ENCODE results near the gene VAV1. TPM values are rescaled to one million over a fixed set of nuclear protein-coding genes. Genes with fewer than 3 reads are reported as not detected.
A peak's percentile ranks its signal among the peaks of the same experiment; 100 is the strongest.
"Not testable (repeated sequence)": the region's sequence is repeated elsewhere in the genome, so short reads cannot be mapped to it uniquely, and the experiment has no call there.

Gene VAV1
- total RNA-seq, 1 donor from 2014 or later = not detected

DNA sequence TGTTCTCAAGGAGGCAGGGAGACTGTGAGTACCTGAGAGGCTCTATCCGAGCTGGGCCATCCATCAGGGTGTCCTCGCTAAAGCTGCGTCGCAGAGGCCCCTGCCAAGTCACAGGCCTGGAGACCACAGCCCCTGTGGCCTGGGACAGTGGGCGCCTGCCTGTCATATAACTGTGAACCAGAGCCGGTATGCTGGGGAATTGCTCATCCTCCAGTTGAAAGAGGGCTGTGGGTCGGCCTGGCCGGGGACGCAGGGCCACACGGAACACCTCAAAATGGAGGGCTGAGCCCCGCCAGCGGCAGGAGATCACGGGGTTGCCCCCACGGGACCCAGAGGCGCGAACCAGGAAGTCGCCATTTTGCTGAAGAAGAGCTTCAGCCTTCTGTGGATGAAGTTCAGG lies 11.9 kb upstream of the VAV1 start:
- Mint-ChIP-seq H3K9me3 (ENCODE audit: unreplicated experiment) (no peaks in the 10 kb centered on the region), H3K36me3 (ENCODE audit: unreplicated experiment) (no peaks in the 10 kb centered on the region), H3K27ac (ENCODE audit: unreplicated experiment) (no peak overlapping the region), H3K27me3 (ENCODE audit: unreplicated experiment) (no peaks in the 10 kb centered on the region), H3K4me1 (ENCODE audit: low read depth, unreplicated experiment) (no peaks in the 10 kb centered on the region), H3K4me3 (ENCODE audit: unreplicated experiment) (no peak overlapping the region)
- no peak for DNase-seq
- TF ChIP-seq, protein P1, sequence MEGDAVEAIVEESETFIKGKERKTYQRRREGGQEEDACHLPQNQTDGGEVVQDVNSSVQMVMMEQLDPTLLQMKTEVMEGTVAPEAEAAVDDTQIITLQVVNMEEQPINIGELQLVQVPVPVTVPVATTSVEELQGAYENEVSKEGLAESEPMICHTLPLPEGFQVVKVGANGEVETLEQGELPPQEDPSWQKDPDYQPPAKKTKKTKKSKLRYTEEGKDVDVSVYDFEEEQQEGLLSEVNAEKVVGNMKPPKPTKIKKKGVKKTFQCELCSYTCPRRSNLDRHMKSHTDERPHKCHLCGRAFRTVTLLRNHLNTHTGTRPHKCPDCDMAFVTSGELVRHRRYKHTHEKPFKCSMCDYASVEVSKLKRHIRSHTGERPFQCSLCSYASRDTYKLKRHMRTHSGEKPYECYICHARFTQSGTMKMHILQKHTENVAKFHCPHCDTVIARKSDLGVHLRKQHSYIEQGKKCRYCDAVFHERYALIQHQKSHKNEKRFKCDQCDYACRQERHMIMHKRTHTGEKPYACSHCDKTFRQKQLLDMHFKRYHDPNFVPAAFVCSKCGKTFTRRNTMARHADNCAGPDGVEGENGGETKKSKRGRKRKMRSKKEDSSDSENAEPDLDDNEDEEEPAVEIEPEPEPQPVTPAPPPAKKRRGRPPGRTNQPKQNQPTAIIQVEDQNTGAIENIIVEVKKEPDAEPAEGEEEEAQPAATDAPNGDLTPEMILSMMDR (IDR thresholded peaks at IDR 0.05; ENCODE audit: partially characterized antibody, unreplicated experiment) = no peak

DNA sequence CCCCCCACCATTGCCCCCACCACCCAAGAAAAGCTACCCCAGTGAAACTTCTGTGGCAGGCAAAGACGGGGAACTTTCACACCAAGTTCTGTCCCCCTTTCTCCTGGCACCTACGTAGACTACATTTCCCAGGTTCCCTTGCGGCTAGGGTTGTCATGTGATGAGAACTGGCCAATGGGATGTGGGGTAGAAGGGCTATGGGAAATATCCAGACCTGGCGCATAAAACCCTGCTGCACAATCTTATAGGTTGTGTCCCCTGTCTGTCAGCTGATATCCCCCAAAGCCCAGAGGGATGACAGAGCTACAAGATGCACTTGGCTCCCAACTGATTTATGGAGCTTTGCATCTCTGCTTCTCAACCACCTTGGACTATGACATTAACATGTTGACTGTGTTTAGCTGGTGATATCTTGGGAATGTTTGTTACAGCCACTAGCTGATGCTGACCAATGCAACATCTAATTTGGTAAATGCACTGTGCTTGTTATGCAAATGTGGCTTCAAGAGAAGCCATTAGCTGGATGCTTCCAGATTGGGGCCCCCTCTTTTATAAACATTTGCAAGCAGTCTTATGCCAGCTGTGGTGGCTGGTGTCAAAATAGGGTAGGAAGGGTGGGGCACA lies 11.3 kb upstream of the VAV1 start:
- no peak for DNase-seq
- no peaks in the 10 kb centered on the region for H3K4me1 Mint-ChIP-seq (ENCODE audit: low read depth, unreplicated experiment)

DNA sequence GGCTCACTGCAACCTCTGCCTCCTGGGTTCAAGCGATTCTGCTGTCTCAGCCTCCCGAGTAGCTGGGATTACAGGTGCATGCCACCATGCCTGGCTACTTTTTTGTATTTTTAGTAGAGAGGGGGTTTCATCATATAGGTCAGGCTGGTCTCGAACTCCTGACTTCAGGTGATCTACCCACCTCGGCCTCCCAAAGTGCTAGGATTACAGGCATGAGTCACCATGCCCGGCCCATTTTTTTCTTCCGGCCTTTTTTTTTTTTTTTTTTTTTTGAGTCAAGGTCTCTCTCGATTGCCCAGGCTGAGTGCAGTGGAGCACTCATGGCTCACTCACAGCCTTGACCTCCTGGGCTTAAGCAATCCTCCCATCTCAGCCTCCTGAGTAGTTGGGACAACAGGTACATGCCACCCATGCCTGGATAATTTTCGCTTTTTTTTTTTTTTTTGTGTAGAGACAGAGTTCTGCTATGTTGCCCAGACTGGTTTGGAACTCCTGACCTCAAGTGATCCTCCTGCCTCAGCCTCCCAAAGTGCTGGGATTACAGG lies 10.2 kb upstream of the VAV1 start:
- not testable (repeated sequence) for H3K4me3 Mint-ChIP-seq (ENCODE audit: unreplicated experiment); H3K4me1 Mint-ChIP-seq (ENCODE audit: low read depth, unreplicated experiment); H3K27ac Mint-ChIP-seq (ENCODE audit: unreplicated experiment); H3K27me3 Mint-ChIP-seq (ENCODE audit: unreplicated experiment); DNase-seq; H3K9me3 Mint-ChIP-seq (ENCODE audit: unreplicated experiment); H3K36me3 Mint-ChIP-seq (ENCODE audit: unreplicated experiment)

More for the DNA sequence above, 11.3 kb upstream of the VAV1 start:
- peaks cover 2% of the 10 kb centered on the region for H3K27me3 Mint-ChIP-seq (ENCODE audit: unreplicated experiment)
- peaks cover 2% of the 10 kb centered on the region for H3K36me3 Mint-ChIP-seq (ENCODE audit: unreplicated experiment)
- H3K9me3 Mint-ChIP-seq (ENCODE audit: unreplicated experiment) = no peaks in the 10 kb centered on the region
- H3K4me3 Mint-ChIP-seq (ENCODE audit: unreplicated experiment) = no peak overlapping the region
- TF ChIP-seq, protein P1 (IDR thresholded peaks at IDR 0.05; ENCODE audit: partially characterized antibody, unreplicated experiment) = no peak
- no peak overlapping the region for H3K27ac Mint-ChIP-seq (ENCODE audit: unreplicated experiment)

DNA sequence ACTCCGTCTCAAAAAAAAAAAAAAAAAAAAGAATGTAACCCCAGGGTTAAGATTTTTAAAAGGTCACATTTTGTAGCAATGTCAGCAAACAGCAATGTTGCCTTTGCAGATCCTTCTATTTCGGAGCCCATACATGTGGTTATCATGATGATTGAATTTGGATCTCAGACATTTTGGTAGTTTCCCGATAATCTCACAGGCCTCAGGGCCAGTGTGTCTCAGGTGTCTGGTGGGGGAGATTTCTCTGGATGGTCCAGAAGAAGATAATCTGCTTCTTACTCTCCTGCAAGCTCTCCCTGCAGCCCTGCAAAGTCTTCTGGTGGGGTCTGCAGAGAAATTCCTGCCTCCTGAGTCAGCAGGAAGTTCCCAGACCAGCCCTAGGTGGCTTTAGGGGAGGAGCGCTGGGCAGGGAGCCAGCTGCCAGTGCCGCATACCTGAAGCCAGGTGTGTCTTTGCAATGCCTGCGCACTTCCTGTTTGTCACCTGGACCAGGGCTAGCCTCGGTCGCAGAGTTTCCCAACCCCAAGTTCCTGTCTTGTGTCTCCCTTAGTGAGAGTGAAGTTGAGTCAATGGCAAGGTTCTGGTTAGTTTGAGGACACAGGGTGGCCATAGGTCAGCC lies 6.7 kb upstream of the VAV1 start:
- peaks cover 4% of the 10 kb centered on the region for H3K36me3 Mint-ChIP-seq (ENCODE audit: unreplicated experiment)
- no peaks in the 10 kb centered on the region for H3K4me1 Mint-ChIP-seq (ENCODE audit: low read depth, unreplicated experiment)
- no peak overlapping the region for H3K27ac Mint-ChIP-seq (ENCODE audit: unreplicated experiment)
- H3K4me3 Mint-ChIP-seq (ENCODE audit: unreplicated experiment) = peak overlapping the region; percentile 77
- TF ChIP-seq, protein P1 (IDR thresholded peaks at IDR 0.05; ENCODE audit: partially characterized antibody, unreplicated experiment) = no peak
- peaks cover 1% of the 10 kb centered on the region for H3K9me3 Mint-ChIP-seq (ENCODE audit: unreplicated experiment)
- peaks cover 13% of the 10 kb centered on the region for H3K27me3 Mint-ChIP-seq (ENCODE audit: unreplicated experiment)
- DNase-seq = no peak

DNA sequence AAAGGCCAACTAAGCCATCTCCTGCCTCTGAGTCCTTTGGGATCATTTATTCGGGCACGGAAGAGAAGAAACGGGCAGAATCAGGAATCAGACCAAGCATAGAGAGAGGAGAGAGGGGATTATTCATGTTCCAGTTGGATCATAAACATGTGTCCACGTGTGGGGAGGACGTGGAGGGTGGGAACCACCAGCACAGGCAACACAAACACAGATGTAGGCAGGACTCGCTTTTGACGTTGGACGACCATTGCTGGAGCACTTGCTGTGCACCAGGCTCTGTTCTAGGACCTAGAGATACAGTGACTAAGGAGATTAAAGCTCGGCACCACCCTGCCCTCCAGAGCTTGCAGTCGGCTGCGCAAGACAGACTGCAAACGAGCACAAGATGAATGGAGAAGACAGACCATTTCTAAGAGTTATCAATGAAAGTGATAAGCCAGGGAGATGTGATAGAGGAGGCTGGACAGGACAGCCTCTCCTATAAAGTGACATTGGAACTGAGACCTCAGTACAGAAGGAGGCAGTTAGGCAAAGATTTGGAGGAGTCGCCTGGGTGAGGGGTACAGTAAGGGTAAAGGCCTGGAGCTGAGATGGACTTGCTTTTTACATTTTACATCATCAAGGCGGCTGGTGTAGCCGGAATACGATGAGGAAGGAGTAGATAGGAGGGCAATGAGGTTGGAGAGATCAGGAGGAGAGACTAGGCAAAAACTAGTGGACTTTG lies 6.0 kb upstream of the VAV1 start:
- H3K4me1 Mint-ChIP-seq (ENCODE audit: low read depth, unreplicated experiment) = no peaks in the 10 kb centered on the region
- peaks cover 1% of the 10 kb centered on the region for H3K9me3 Mint-ChIP-seq (ENCODE audit: unreplicated experiment)
- no peak overlapping the region for H3K27ac Mint-ChIP-seq (ENCODE audit: unreplicated experiment)
- peak overlapping the region; percentile 77 for H3K4me3 Mint-ChIP-seq (ENCODE audit: unreplicated experiment)
- H3K27me3 Mint-ChIP-seq (ENCODE audit: unreplicated experiment) = peaks cover 13% of the 10 kb centered on the region
- DNase-seq = no peak
- peaks cover 4% of the 10 kb centered on the region for H3K36me3 Mint-ChIP-seq (ENCODE audit: unreplicated experiment)
- TF ChIP-seq, protein P1 (IDR thresholded peaks at IDR 0.05; ENCODE audit: partially characterized antibody, unreplicated experiment) = no peak
